Stimulated activated CD8-positive, alpha-beta memory T cell treated with anti-CD3 and anti-CD28 coated beads, Interleukin-2, amount 100 ng/mL, for 1 hour (primary cell): Measurements from ENCODE around the gene EPHX1.

Experiments used
- DNase-seq, 2 donors: peaks; one replicate each; pipeline ENCODE4 v3.0.0-alpha.2; 2020; ENCODE audit warnings: low read depth in 2 of 2

The EPHX1 gene

GRCh38 chr1:225842788-225843425 is 33.0 kb downstream of the EPHX1 start:
- no peak for DNase-seq

GRCh38 chr1:225843426-225843795 is 33.5 kb downstream of the EPHX1 start:
- DNase-seq = no peak

- no peak for DNase-seq
These were observed 34.5 kb downstream of the EPHX1 start for GRCh38 chr1:225844236-225845061.

- DNase-seq = no peak
These were observed 35.2 kb downstream of the EPHX1 start for GRCh38 chr1:225845097-225845496.

GRCh38 chr1:225845571-225846259 is 35.8 kb downstream of the EPHX1 start:
- no peak for DNase-seq

GRCh38 chr1:225846331-225847310 is 36.7 kb downstream of the EPHX1 start:
- DNase-seq = no peak

- DNase-seq = no peak
These were observed 37.7 kb downstream of the EPHX1 start for GRCh38 chr1:225847610-225848009.

- DNase-seq = no peak
These were observed 38.4 kb downstream of the EPHX1 start for GRCh38 chr1:225848030-225848955.

GRCh38 chr1:225849925-225850324 is 40.0 kb downstream of the EPHX1 start:
- DNase-seq = peak; percentile 13 to 26

GRCh38 chr1:225850370-225850769 is 40.4 kb downstream of the EPHX1 start:
- DNase-seq = no peak

- DNase-seq = no peak
These were observed 41.9 kb downstream of the EPHX1 start for GRCh38 chr1:225851805-225852204.

- DNase-seq = no peak
These were observed 42.6 kb downstream of the EPHX1 start for GRCh38 chr1:225852413-225853124.

- DNase-seq = no peak
These were observed 43.5 kb downstream of the EPHX1 start for GRCh38 chr1:225853441-225853840.

- no peak for DNase-seq
These were observed 45.8 kb downstream of the EPHX1 start for GRCh38 chr1:225855503-225856300.

GRCh38 chr1:225857256-225857655 is 47.3 kb downstream of the EPHX1 start:
- DNase-seq = no peak

- DNase-seq = no peak
These were observed 49.2 kb downstream of the EPHX1 start for GRCh38 chr1:225859151-225859550.

GRCh38 chr1:225860107-225860506 is 50.2 kb downstream of the EPHX1 start:
- DNase-seq = no peak

- no peak for DNase-seq
These were observed 51.0 kb downstream of the EPHX1 start for GRCh38 chr1:225860876-225861441.
